HG03097 (cell line): Measurements from ENCODE around the gene COL4A4.

ENCODE experiments used
- ATAC-seq: cut with Tn5 transposase; IDR thresholded peaks from one replicate; pipeline ENCODE4 v1.9.1; 2021; ENCODE audit not compliant: unreplicated experiment, low FRiP score

Gene COL4A4

GRCh38 chr2:227035711-227036367 lies 128.2 kb downstream of the COL4A4 start:
- ATAC-seq = no peak

- ATAC-seq = peak; percentile 50
Observed at GRCh38 chr2:227033471-227034148, 130.4 kb downstream of the COL4A4 start.

GRCh38 chr2:227031379-227031778 lies 132.6 kb downstream of the COL4A4 start:
- ATAC-seq = no peak

GRCh38 chr2:227030789-227031188 lies 133.2 kb downstream of the COL4A4 start:
- ATAC-seq = no peak

- ATAC-seq = no peak
Observed at GRCh38 chr2:227029426-227030105, 134.4 kb downstream of the COL4A4 start.

GRCh38 chr2:227025510-227025909 lies 138.5 kb downstream of the COL4A4 start:
- no peak for ATAC-seq

GRCh38 chr2:227022608-227023007 lies 141.4 kb downstream of the COL4A4 start:
- ATAC-seq = no peak

- ATAC-seq = no peak
Observed at GRCh38 chr2:227020416-227020815, 143.6 kb downstream of the COL4A4 start.

- no peak for ATAC-seq
Observed at GRCh38 chr2:227016894-227017293, 147.1 kb downstream of the COL4A4 start.

GRCh38 chr2:227013881-227014280 lies 150.1 kb downstream of the COL4A4 start:
- no peak for ATAC-seq

GRCh38 chr2:227013330-227013729 lies 150.7 kb downstream of the COL4A4 start:
- ATAC-seq = no peak

- ATAC-seq = no peak
Observed at GRCh38 chr2:227010433-227010832, 153.6 kb downstream of the COL4A4 start.

GRCh38 chr2:227007940-227008339 lies 156.1 kb downstream of the COL4A4 start:
- ATAC-seq = no peak

GRCh38 chr2:227007148-227007547 lies 156.9 kb downstream of the COL4A4 start:
- no peak for ATAC-seq

GRCh38 chr2:227006189-227006897 lies 157.7 kb downstream of the COL4A4 start:
- no peak for ATAC-seq

GRCh38 chr2:227004482-227004881 lies 159.5 kb downstream of the COL4A4 start:
- no peak for ATAC-seq

- no peak for ATAC-seq
Observed at GRCh38 chr2:227000123-227000522, 163.9 kb downstream of the COL4A4 start.

- ATAC-seq = no peak
Observed at GRCh38 chr2:226999661-227000060, 164.3 kb downstream of the COL4A4 start.

- no peak for ATAC-seq
Observed at GRCh38 chr2:226995625-226996041, 168.4 kb downstream of the COL4A4 start.

- ATAC-seq = no peak
Observed at GRCh38 chr2:226994775-226995174, 169.2 kb downstream of the COL4A4 start.

GRCh38 chr2:226993171-226993570 lies 170.8 kb downstream of the COL4A4 start:
- no peak for ATAC-seq
